GM19035 (cell line): ENCODE data around the gene SAP30BP.

Experiments used
- ATAC-seq: cut with Tn5 transposase; IDR thresholded peaks from one replicate; pipeline ENCODE4 v1.9.1; 2021; ENCODE audit not compliant: unreplicated experiment

SAP30BP gene

DNA sequence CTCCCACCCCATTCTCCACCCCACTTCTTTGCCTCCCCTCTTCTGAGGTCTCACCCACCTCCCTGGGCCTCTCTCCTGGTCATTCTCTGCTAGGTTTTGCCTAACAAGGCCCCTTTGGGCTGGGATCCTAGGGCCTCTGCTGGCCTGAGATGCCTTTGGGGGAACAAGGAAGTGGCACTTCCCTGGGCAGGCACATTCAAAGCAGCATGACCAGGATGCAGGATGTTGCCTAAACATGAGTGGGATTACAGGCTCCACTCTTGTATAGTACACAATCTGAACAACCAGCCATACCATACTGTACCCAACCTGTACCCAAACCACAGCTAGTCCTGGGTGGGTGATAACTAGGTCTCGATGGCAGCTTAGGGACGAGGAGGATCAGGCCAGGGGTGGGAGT is 88.9 kb downstream of the SAP30BP start:
- ATAC-seq = no peak

- no peak for ATAC-seq
These were observed 89.4 kb downstream of the SAP30BP start for GRCh38 chr17:75756451-75757085.

GRCh38 chr17:75757086-75757681 is 90.0 kb downstream of the SAP30BP start:
- no peak for ATAC-seq
